ENCODE measurements around the gene OR2L5.

OR2L5 gene, protein sequence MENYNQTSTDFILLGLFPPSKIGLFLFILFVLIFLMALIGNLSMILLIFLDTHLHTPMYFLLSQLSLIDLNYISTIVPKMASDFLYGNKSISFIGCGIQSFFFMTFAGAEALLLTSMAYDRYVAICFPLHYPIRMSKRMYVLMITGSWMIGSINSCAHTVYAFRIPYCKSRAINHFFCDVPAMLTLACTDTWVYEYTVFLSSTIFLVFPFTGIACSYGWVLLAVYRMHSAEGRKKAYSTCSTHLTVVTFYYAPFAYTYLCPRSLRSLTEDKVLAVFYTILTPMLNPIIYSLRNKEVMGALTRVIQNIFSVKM

DNA sequence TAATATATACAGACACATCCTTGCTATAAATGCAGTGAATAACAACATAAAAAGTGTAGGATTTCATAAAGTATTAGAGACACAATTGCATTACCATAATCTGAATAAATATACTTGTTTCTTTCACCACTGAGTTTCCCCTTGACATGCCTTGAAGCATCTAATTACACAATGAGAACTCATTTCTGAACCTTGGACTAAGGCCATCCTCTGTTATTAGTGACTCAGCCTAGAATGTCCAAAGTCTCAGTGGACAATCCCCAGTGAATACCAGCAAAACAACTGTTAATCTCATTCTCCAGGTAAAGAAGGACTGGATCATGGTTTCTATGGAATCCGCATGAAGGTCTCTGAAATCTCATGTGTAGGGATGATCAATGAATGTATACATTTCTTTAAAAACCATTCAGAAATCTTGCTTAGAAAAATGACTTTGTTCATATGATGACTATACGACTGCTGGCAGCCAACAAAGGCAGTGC, at the start of gene OR2L5:
Gene OR2L5 (plus strand): TSS at position 432 of the 482 bp plus-strand sequence. CDS start 8,288 bp downstream, outside the sequence.
- DNase-seq (ENCODE audit: low read depth), result no peak

DNA sequence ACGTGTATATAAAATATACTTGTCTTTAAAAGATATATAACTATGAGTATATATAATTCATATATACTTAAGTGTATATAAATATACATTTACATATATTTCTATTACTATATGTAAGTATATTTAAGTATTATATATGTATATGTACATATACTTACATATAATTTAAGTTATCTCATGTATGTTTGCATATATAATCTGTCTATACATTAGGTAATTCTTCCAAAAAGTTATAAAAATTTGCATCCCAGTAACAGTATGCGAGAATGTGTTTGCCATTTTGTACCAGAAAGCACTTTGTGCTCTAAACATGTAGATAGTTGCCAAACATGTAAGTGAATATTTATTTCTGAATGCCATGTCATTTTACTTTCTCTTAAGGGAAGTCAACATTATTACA, 48.5 kb upstream of the OR2L5 start, which contains the start of gene OR2AK2:
Gene OR2AK2 (plus strand): TSS at position 301 of the 400 bp plus-strand sequence. CDS start 144 bp downstream, outside the sequence.
- no peak for DNase-seq (ENCODE audit: low read depth)

GRCh38 chr1:247966532-247967204, 46.8 kb upstream of the OR2L5 start:
- DNase-seq (ENCODE audit: low read depth), result no peak

DNA sequence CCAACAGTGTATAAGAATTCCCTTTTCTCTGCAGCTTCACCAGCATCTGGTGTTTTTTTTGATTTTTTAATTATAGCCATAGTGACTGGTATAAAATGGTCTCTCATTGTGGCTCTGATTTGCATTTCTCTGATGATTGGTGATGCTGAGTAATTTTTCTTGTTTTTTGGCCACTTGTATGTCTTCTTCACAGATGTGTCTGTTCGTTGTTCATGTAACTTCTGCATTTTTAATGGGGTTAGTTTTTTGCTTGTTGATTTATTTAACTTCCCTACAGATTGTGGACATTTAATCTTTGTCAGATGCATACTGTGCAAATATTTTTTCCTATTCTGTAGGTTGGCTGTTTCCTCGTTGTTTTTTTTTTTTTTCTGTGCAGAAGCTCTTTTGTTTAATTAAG, 20.5 kb upstream of the OR2L5 start:
- no peak for DNase-seq (ENCODE audit: low read depth)

- DNase-seq (ENCODE audit: low read depth), result no peak
Observed at GRCh38 chr1:247998811-247999210, 14.6 kb upstream of the OR2L5 start.

GRCh38 chr1:248000169-248000568, 13.3 kb upstream of the OR2L5 start:
- no peak for DNase-seq (ENCODE audit: low read depth)

DNA sequence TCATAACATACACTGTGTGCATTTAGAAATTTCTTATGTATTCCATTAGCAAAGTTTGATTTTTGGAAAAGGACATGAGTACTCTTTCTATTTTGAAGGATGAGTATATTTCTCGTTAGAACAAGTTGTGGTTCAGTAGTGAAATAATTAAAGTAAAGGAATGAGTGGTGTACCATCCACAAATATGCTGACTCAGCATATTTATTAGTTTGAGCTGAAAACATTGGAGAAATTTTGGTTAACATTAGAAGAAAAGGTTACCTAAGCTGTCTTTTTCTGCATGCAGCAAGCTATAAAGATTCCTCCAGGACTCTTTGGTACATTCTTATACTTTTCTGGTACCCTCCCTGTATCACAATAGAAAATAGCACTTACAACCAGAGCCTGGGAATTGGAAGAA, 5.7 kb upstream of the OR2L5 start:
- no peak for DNase-seq (ENCODE audit: low read depth)

DNA sequence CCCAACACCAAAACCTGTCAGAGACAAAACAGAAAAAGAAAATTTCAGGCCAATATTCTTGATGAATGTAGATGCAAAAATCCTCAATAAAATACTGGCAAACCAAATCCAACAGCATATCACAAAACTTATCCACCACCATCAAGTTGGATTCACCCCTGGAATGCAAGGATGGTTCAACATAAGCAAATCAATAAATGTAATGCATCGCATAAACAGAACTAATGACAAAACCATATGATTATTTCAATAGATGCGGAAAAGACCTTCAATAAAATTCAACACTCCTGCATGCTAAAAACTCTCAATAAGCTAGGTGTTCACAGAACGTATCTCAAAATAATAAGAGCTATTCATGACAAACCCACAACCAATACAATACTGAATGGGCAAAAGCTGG, 3.8 kb upstream of the OR2L5 start:
- no peak for DNase-seq (ENCODE audit: low read depth)

DNA sequence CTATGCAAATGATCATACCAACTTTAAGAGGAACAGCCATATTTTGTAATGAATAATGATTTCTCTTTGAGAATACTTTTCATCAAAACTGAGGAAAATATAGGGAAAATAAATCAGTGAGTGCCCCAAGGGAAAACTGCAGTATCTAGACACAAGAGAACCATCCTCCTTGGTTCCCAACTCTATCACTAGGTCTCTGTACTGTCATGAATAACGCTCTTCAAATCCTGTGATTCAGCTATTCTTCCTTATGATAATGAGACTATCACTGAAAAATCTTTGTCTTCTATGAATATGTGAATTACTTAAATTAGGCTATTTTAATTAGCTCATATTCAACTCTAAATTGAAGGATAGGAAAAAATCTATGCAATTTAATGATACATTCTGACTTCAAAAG, 2.3 kb downstream of the OR2L5 start:
- DNase-seq (ENCODE audit: low read depth), result no peak

DNA sequence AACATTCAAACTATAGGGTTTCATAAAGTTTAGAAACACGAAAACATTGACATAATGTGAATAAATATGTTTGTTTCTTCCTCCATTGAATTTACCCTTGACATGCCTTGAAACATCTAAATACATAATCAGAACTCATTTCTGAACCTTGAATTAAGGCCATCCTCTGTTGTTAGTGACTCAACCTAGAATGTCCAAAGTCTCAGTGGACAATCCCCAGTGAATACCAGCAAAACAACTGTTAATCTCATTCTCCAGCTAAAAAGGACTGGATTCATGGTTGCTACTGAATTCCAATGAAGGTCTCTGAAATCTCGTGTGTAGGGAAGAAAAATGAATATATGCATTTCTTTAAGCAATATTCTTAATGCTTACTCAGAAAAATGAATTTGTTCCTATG, 16.3 kb downstream of the OR2L5 start, which contains the start of gene OR2L2:
Gene OR2L2 (plus strand): TSS at position 301 of the 400 bp plus-strand sequence. CDS start 8,198 bp downstream, outside the sequence.
- no peak for DNase-seq (ENCODE audit: low read depth)

DNA sequence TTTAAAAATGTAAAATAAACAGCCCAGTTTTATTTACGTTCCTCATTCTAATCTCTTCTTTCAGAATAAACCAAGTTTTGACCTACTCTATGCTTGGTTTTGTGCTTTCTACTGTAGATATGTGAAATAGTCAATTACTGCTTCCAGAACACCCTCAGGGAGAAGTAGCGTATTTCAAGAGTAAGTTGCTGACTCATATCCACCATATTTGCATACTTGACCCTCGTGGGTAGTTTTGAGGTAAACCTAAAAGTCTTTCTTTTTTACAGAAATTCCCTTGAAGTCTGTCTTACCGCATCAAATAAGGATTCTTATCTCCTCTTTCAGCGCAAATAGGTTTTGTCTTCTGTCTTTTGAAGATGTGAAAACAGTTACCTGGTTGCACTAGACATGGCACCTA, 31.7 kb downstream of the OR2L5 start:
- no peak for DNase-seq (ENCODE audit: low read depth)

DNA sequence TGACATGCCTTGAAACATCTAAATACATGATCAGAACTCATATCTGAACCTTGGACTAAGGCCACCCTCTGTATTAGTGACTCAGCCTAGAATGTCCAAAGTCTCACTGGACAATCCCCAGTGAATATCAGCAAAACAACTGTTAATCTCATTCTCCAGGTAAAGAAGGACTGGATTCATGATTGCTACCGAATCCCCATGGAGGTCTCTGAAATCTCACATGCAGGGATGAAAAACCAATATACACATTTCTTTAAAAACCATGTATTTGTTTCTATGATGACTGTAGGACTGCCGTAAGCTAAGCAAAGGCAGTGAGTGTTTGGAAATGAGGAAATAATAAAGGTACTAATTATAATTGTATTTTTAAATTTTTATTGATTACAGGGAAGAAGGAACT, 33.1 kb downstream of the OR2L5 start, which contains the start of gene OR2L3:
Gene OR2L3 (plus strand): TSS at position 301 of the 400 bp plus-strand sequence. CDS start 13,846 bp downstream, outside the sequence.
- no peak for DNase-seq (ENCODE audit: low read depth)

- DNase-seq (ENCODE audit: low read depth), result no peak
Observed at GRCh38 chr1:248047008-248047407, 33.5 kb downstream of the OR2L5 start.

DNA sequence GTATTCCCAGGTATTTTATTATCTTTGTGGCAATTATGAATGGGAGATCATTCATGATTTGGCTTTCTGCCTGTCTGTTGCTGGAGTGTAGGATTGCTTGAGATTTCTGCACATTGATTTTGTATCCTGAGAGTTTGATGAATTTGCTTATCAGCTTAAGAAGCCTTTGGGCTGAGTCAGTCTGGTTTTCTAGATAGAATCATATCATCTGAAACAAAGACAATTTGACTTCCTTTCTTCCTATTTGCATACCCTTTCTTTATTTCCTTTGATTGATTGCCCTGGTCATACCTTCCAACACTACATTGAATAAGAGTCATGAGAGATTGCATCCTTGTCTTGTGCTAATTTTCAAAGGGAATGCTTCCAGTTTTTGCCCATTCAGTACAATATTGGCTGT, 41.2 kb downstream of the OR2L5 start:
- DNase-seq (ENCODE audit: low read depth), result no peak

GRCh38 chr1:248055261-248055660, 41.8 kb downstream of the OR2L5 start:
- DNase-seq (ENCODE audit: low read depth), result no peak

GRCh38 chr1:248065071-248065470, 51.6 kb downstream of the OR2L5 start:
- no peak for DNase-seq (ENCODE audit: low read depth)

- no peak for DNase-seq (ENCODE audit: low read depth)
Observed at GRCh38 chr1:248065604-248066003, 52.1 kb downstream of the OR2L5 start.
